Right atrium auricular region (tissue), 2 donors: ENCODE results near the gene IDH2. TPM values are rescaled to one million over a fixed set of nuclear protein-coding genes. Genes with fewer than 3 reads are reported as not detected.

ENCODE experiments used
- DNase-seq: peaks from one replicate; pipeline ENCODE4 v3.0.0-alpha.2; 2019; ENCODE audit warnings: low spot score
- H3K27ac ChIP-seq, 2 donors: fragments of 200-600 bp; sonication (generic); 1 replicate in 1 of 2; 2 replicates in 1 of 2; pipeline ENCODE4 v1.5.1; 2016 to 2019
- H3K27me3 ChIP-seq, 2 donors: fragments of 200-600 bp; sonication (generic); one replicate each; pipeline versions ENCODE4 v1.5.1 to v1.6.0; 2017 to 2019
- H3K36me3 ChIP-seq: fragments of 200-600 bp; sonication (generic); one replicate; pipeline ENCODE4 v1.5.1; 2016
- H3K4me1 ChIP-seq, 2 donors: fragments of 200-600 bp; sonication (generic); one replicate each; pipeline versions ENCODE4 v1.5.1 to v1.6.0; 2017 to 2019
- H3K4me3 ChIP-seq, 2 donors: fragments of 200-600 bp; sonication (generic); 1 replicate in 1 of 2; 2 replicates in 1 of 2; pipeline ENCODE4 v1.5.1; 2017 to 2019; ENCODE audit warnings: mild to moderate bottlenecking in 1 of 2, moderate library complexity in 1 of 2
- H3K9me3 ChIP-seq, 2 donors: fragments of 200-600 bp; sonication (generic); one replicate each; pipeline ENCODE4 v1.5.1; 2019
- CTCF ChIP-seq, 2 donors: fragments of 200-600 bp; sonication (generic); IDR thresholded peaks; one replicate each; pipeline ENCODE4 v1.5.1; 2019; ENCODE audit warnings: antibody characterized with exemption in 2 of 2
- total RNA-seq, 2 donors: library from RNA; depleted of rRNA; stranded (reverse); fragments of >200 nt; gene quantifications; one replicate each; pipeline ENCODE4 v1.1.0, GENCODE V29; 2016

IDH2 gene
- total RNA-seq, 2 donors from 2014 or later = 119 to 249 TPM

- Histone ChIP-seq H3K4me1 (peaks cover 0 to 31% of the 10 kb centered on the region in 2 donors), H3K36me3 (no peaks in the 10 kb centered on the region), H3K9me3 (no peaks in the 10 kb centered on the region), H3K4me3 (no peak overlapping the region), H3K27ac (no peak overlapping the region), H3K27me3 (no peaks in the 10 kb centered on the region)
- DNase-seq = no peak
- TF ChIP-seq CTCF (IDR thresholded peaks at IDR 0.05) = no peak
These were observed 45.7 kb downstream of the IDH2 start for GRCh38 chr15:90056529-90056928.

DNA sequence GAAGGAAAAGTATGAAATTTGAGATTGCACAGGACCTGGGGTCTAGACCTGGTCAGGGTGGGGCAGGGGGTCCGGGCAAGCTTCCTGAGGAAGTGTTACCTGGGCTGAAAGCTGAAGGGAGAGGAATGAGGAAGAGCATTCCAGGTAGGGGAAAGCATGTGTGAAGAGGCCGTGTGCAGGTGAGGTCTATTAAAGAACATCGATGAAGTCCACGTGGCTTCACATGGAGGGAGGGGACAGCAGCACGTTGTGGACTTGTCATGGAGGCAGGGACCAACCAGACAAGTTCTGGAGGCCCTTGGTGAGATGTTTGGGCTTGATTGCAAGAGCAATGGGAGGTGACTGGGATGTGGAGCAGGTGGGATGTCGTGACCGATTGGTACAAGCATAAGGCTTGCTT lies 47.1 kb downstream of the IDH2 start:
- no peak overlapping the region for H3K4me3 ChIP-seq
- no peak for DNase-seq
- H3K36me3 ChIP-seq = no peaks in the 10 kb centered on the region
- no peak overlapping the region for H3K27ac ChIP-seq
- no peaks in the 10 kb centered on the region for H3K27me3 ChIP-seq
- H3K9me3 ChIP-seq = no peaks in the 10 kb centered on the region
- no peak for TF ChIP-seq CTCF (IDR thresholded peaks at IDR 0.05)
- H3K4me1 ChIP-seq = peaks cover 0 to 21% of the 10 kb centered on the region in 2 donors

- Histone ChIP-seq H3K4me3 (no peak overlapping the region), H3K9me3 (no peaks in the 10 kb centered on the region), H3K4me1 (peaks cover 0 to 15% of the 10 kb centered on the region in 2 donors), H3K27ac (no peak overlapping the region), H3K27me3 (no peaks in the 10 kb centered on the region), H3K36me3 (no peaks in the 10 kb centered on the region)
- TF ChIP-seq CTCF (IDR thresholded peaks at IDR 0.05) = no peak
- no peak for DNase-seq
These were observed 47.6 kb downstream of the IDH2 start for GRCh38 chr15:90054618-90055097.

DNA sequence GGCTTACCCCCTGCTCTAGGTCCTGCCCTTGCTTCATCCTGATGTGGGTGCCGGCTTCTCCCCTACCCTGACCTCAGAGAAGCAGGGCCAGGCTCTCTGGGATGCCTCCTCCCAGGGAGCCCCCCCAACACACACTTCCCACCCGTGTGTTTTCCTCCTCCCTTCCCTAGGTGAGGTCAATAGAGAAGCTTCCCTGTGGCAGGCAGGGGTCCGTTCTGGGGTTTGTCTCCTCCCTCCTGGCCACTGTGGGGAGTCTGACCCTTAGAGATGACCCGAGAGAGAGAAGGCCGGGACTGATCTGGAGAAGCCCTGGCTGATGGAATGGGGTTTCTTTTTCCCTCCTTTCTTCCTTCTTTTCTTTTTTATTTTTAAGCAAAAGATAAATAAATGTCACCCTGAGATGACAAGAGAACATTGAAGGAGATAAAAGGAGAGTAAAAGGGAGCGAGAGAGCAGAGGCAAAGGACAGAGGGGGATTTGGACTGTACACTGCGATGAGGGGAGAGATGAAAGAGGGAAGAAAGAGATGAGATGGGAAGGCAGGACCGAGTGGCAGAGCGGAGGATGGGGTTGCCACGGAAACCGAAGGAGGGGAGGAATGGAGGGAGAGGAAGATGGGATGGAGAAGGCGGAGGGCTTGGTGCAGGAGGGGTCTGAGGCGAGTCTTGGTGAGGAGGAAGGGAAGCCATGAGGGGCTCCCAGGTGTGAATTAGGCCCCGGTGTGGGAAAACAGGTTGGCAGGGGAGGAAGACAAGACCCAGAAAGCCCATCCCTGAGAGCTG lies 48.4 kb downstream of the IDH2 start:
- no peaks in the 10 kb centered on the region for H3K9me3 ChIP-seq
- no peak overlapping the region for H3K4me3 ChIP-seq
- TF ChIP-seq CTCF (IDR thresholded peaks at IDR 0.05) = no peak
- H3K27ac ChIP-seq = no peak overlapping the region
- peaks cover 0 to 9% of the 10 kb centered on the region in 2 donors for H3K4me1 ChIP-seq
- DNase-seq = no peak
- no peaks in the 10 kb centered on the region for H3K27me3 ChIP-seq
- H3K36me3 ChIP-seq = no peaks in the 10 kb centered on the region

GRCh38 chr15:90051874-90052273 lies 50.4 kb downstream of the IDH2 start:
- no peaks in the 10 kb centered on the region for H3K9me3 ChIP-seq
- H3K4me1 ChIP-seq = peaks cover 0 to 24% of the 10 kb centered on the region in 2 donors
- no peak for TF ChIP-seq CTCF (IDR thresholded peaks at IDR 0.05)

More at GRCh38 chr15:90051874-90052273, 50.4 kb downstream of the IDH2 start:
- H3K36me3 ChIP-seq = no peaks in the 10 kb centered on the region
- no peak overlapping the region for H3K4me3 ChIP-seq
- H3K27me3 ChIP-seq = no peaks in the 10 kb centered on the region
- no peak overlapping the region for H3K27ac ChIP-seq
- DNase-seq = no peak
